Activated CD4-positive, alpha-beta memory T cell treated with anti-CD3 and anti-CD28 coated beads for 36 hours (primary cell): Measurements from ENCODE around the gene CRHR2. TPM values are rescaled to one million over a fixed set of nuclear protein-coding genes. Genes with fewer than 3 reads are reported as not detected.

Source experiments
- total RNA-seq, 2 experiments: library from RNA; stranded (reverse); gene quantifications; one replicate each; pipeline ENCODE4 v1.2.3, GENCODE V29; 2021

CRHR2 gene
- total RNA-seq, 2 experiments from 2014 or later = 0.07 TPM; not detected in 1

Other genes with a start within 250 kb of the CRHR2 start
- 10 to 100 TPM; 12.8 to 14.0 TPM for gene NOD1, start 203.7 kb downstream of the CRHR2 start, total RNA-seq
- gene GGCT, start 177.6 kb downstream of the CRHR2 start, total RNA-seq = 10 to 100 TPM; 60.5 to 68.0 TPM
- 100 to 1,000 TPM; 345 to 368 TPM for gene GARS1, start 87.6 kb downstream of the CRHR2 start, total RNA-seq
- not detected for gene INMT, start 69.7 kb upstream of the CRHR2 start, total RNA-seq
- 1 to 10 TPM; 1.1 to 1.6 TPM for gene MINDY4, start 89.0 kb upstream of the CRHR2 start, total RNA-seq
- gene AQP1, start 229.4 kb upstream of the CRHR2 start, total RNA-seq = under 1 TPM; 0.36 to 0.62 TPM